CD4-positive, alpha-beta T cell treated with Interferon gamma for 1 hour (primary cell): ENCODE data around the gene ARHGAP26.

Experiments
- DNase-seq: peaks from one replicate; pipeline ENCODE4 v3.0.0-alpha.2; 2020

ARHGAP26 gene

GRCh38 chr5:143265995-143266394, 495.8 kb downstream of the ARHGAP26 start:
- DNase-seq, result no peak

- DNase-seq, result no peak
Measured at GRCh38 chr5:143267186-143267585, 497.0 kb downstream of the ARHGAP26 start.

GRCh38 chr5:143268388-143268787, 498.2 kb downstream of the ARHGAP26 start:
- DNase-seq, result no peak

- DNase-seq, result no peak
Measured at GRCh38 chr5:143271431-143271830, 501.3 kb downstream of the ARHGAP26 start.

- no peak for DNase-seq
Measured at GRCh38 chr5:143274952-143275351, 504.8 kb downstream of the ARHGAP26 start.

GRCh38 chr5:143275512-143276363, 505.6 kb downstream of the ARHGAP26 start:
- no peak for DNase-seq

- no peak for DNase-seq
Measured at GRCh38 chr5:143277536-143277935, 507.4 kb downstream of the ARHGAP26 start.
